RPMI8226 (cell line): ENCODE measurements around the gene ARHGEF38.
"Not testable (repeated sequence)": the region's sequence is repeated elsewhere in the genome, so short reads cannot be mapped to it uniquely, and the experiment has no call there.

Source experiments
- DNase-seq: peaks from one replicate; pipeline ENCODE4 v3.0.0-alpha.2; 2015

The ARHGEF38 gene

DNA sequence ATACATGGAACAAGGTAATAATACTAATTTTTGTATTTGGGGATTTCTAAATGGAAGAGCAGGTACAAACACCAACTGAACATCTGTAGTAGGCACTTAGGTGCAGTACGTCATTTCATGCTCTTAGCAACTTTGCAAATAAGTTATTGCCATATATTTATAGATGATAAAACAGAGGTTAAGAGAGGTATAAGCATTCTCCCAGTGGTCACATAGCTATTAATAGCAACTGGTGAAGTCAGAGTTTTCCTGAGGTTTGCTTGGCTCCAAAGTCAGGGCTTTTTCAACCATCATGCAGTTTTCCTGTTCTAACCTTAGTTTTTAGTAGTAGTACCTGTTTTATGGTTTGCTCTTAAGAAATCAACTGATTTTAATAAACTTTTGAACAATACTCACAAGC lies 10.9 kb downstream of the ARHGEF38 start:
- no peak for DNase-seq

DNA sequence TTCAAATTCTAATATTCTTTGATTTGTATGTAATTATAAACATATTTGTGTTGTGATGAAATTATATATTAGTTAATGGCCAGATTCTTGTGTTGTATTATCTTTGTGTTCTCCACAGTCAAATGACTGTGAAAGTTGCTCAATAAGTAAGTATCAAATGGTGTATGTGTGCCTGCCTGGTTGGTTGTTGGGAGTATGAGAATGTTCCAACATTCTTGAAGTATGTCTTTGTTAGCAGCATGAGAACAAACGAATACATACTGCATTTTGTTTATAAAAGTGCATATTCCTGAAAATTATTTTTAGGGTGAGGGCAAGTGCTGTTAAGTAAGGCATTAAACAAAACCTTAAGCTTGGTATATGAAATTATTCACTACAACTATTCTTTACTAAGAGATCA lies 16.2 kb downstream of the ARHGEF38 start:
- DNase-seq: no peak

DNA sequence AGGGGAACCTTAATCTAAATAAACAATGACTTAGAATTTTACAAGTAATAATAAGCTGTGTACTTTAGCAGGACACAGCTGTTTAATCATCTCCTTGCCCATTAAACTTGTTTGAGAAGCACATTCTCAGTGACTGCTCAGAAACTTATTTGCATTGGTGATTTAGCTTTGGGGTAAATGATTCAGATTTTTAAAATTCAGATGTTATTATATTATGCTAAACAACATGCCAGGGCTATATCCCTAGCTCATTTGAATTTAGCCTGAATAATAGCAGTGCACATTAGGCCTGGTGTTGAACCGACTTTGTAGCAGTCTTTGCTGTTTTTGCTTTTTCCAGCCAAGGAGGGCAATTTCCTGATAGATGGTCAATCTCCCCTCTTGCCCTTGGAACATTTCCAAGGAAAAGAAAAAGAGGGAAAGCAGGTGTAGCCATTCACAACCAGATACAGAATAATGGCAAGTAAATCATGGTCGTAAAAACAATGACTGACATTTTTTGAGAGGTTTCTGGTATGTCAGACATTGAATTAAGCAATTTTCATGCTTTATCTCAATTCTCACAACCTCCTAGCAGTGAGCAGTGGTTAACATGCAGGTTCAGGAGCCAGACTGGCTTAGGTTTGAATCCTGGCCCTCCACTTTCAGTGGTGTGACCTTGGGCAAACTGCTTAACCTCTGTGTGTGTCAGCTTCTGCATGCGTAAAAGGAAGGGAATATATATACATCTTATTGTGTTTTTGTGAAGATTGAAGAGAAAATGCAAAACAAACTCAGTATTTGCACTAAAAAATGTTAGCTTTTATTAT lies 16.8 kb downstream of the ARHGEF38 start:
- DNase-seq: no peak

DNA sequence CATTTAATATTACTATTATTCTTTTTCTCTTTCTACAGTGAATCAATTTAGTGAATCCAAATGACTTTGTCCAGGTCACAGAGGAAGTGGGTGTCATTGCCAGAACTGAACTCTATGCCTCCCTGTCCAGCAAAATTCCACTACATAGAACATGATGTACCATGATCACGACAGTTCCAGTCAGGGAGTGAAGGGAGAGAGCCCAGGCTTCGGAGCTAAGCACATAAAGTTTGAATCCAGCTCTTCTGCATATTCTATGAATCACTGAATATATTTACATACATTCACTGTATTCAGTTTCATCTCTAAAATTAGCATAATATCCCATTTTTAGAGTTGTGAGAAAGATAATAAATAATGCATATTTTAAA lies 17.4 kb downstream of the ARHGEF38 start:
- DNase-seq: no peak

DNA sequence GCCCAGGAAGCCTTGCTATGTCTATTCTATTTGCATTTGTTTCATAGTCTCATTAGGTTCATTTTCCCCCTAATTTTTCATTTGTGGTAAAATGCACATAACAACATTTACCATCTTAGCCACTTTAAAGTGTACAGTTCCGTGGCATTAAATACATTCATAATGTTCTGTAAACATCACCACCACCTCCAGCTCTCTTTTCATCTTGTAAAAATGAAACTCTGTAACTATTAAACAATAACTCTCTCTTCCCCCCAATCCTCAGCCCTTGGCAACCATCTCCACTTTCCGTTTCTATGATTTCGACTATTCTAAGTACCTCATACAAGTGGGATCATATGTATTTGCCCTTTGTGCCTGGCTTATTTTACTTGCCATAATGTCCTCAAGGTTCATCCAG lies 19.9 kb downstream of the ARHGEF38 start:
- DNase-seq: no peak

DNA sequence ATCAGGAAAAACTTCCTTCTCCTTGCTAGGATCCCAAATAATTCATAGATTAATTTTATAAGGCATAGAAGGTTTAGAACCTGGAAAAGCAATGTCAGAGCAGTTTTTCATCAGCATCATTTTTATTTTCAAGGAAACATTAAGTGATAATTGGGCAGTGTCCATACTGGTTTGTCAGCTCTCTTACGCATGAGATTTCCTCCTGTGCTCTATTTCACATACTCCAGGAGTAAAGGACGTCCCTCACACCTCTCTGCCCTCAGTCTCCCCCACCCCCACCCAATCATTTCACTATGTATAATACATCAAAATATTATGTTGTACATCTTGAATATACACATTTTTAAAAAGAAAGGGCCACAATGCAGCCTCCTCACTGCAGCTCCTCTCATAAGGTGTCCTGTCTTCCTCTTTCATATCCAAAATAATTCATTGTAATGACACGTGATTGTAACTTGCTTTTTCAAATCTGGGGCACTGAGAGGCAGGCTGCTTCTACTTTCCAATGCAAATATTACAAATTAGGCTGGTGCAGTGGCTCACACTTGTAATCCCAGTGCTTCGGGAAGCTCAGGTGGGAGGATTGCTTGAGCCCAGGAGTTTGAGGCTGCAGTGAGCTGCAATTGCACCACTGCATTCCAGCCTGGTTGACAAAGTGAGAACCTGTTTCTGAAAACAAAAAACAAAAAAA lies 34.4 kb downstream of the ARHGEF38 start:
- no peak for DNase-seq

DNA sequence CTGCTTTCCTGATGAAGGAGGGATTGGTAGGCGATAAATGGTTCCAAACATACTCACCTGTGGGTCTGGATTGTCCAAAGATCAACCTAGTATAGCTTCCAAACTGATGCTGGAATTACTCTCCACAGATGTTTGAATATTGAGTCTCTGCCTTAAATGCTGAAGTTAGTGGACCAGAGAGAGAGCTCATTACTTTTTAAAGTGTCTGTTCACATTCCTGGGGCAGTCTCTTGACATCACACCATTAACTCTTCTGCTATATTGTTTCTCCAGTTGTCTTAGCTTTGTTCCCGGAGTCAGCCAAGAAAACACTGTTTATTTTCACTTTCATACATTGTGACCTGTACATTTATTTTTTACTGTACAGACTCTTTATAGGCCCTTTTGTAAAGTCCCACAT lies 35.4 kb downstream of the ARHGEF38 start:
- no peak for DNase-seq

DNA sequence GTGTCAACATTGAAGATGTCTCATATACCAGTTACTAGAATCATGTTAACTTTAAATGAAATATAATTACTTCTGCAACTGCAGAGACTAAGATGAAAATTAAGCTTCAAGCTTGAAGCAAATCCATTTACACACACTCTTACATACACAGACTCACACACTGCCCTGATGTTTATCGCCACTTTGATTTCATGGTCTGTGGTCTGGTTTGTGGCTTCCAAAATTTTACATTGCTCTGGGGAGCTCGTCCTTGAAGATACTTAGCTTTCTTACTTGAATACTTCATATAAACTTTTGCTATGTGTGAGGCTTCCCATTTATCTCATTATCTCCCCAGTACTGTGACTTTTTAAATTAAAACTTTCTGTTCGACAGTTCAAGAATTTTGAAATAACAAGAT lies 35.8 kb downstream of the ARHGEF38 start:
- DNase-seq: no peak

DNA sequence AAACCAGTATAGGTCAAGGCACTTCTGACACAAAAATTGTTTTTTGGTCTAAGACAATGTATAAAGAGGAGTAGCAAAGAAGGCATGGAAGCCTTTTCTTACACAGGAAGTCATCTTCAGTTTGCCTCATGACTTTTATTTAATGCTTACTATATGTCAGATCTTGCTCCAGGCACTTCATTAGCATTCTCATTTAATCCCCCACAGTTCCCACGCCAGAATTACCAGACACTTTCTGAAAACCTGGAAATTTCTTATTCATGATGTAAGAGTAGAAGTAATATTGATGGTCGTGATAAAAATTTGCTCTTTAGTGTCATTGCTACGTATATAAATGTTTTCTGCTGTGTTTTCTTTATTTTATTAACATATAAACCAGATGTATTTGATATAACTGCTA lies 39.2 kb downstream of the ARHGEF38 start:
- DNase-seq: no peak

DNA sequence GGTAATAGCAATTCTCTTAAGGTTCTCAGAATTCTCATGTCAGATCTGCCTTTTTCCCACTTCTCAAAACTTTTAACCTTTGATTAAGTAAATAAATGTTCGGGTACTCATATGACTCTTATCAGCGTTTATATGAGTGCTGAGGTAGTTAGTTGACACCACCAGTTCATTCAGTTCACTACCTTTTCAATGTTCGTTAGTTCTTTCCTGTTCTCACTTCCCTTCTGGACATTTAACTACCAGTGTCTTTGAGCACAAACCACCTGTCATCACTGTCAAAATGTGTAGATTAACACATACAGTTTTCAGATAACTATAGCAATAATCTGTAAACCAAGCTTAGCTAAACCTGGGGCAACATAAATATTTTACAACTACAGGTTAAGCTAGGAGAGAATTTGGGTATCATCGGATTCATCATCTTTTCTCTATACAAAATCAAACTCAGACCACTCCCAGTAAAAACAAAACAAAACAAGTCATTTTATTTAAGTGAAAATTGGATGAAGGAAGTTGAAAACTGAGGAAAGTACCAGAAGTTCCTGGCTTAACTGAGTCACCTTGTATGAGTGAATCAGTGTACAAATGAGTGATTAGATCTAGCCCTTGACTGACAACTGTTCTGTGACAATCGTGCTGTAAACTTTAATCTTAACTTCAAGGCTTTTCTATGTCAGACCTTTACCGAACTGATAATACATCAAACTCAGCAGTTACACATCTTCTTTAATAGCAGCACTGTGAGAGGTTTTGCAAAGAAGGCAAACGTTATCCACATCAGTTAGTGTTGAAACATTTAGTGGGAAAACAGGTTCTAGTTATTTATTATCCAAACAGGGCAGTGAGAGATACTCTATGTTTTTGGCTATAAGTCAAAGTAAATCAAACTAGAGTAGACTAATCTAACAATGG lies 41.9 kb downstream of the ARHGEF38 start:
- DNase-seq: no peak

DNA sequence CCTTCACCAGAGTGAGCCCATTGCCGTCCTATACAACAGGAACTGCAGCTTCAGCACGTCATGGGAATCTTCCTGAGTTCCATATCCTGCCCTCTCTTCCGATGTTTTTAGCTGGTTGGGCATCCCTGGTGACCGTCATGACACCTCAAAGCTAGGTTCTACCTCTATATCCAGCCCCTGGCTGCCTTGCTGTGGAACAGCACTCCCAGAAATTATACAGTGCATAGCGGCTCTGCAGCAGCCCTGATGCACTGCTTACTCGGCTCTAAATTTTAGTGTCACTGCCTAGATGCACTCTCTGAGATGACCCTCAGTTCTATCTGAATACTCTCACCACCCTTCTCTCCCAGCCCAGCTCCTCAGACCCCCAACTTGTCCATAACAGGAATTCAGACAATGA lies 44.3 kb downstream of the ARHGEF38 start:
- DNase-seq: no peak

DNA sequence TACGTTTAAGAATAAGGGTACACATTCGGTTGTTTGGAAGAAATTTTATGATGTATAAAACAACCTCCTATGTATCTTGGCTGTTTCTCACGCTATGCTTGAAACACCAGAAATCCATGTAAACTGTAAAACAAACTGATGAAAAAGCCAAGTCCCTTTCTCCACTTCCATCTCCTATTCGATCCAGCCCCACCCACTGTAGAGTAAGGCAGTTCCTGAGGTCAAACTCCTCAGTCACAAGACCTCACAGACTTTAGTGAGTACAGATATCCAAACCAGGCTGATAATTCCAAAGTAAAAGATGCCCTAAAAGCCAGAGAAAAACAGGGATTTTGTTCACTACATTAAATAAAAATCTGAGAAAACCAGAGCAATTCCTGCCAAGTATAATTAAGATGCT lies 45.6 kb downstream of the ARHGEF38 start:
- no peak for DNase-seq

DNA sequence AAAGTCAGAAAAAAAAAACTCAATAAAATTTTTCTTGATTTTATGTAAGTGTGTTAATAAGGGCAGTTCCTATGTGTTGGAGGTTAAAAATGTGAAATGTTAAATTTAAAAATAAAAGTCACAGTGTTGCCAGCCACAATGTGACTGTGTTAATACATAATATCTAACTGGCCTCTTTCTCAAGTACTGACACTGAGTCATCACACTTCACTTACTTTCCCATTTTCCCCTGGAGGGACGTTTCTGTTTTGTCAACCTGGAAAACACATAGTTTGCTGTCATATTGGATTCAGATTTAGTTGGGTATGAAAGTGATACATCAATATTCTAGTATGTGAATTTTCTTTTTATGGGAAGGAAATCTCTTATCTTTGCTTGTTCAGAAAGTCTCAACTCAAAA lies 46.4 kb downstream of the ARHGEF38 start:
- DNase-seq: no peak

DNA sequence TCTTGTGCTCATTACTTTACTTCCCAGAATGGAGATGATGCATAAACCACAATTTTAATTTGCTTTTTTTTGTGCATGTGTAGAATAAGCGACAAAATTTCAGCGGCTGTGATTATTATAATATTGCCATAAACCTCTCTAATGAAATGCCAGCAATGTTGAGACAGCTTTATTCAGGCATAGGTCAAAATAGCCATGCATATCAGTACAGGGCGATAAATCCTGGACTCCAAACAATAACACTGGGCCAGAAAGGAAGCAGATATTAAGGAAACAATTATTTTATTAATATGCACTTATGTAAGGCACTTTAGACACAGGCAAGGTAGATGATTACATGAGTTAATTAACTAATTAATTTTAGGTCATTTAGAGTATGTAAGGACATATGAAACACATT lies 47.1 kb downstream of the ARHGEF38 start:
- no peak for DNase-seq

DNA sequence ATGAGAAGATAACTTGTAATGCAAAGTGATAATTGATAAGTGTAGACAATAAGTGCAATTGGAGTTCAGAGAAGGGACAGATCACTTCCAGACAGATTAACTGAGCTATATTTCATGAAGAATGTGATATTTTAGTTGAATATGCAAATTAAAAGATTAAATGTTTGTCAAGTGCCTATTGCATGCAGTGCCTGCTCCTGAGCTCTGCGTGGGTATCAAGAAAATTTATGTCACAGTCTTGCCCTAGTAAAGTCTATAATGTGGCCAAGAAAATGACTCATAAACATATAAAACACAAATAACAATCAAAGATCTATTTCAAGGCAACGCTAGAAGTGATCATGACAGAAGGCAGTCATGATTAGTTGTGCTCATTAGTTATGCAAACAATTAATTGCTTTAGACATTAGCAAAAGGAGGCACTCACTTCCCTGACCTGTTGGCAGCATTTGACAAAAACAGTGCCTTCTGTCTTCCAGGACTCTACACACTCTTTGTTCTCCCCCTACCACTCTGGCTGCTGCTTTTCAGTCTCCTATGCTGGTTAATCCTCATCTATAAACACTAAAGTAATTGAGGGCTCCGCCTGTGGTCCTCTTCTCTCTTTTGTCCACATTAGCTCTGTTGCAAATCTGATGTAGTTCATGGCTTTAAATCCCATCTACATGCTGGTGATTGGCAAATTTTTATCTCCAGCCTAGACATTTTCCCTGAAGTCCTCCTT lies 47.7 kb downstream of the ARHGEF38 start:
- DNase-seq: no peak

DNA sequence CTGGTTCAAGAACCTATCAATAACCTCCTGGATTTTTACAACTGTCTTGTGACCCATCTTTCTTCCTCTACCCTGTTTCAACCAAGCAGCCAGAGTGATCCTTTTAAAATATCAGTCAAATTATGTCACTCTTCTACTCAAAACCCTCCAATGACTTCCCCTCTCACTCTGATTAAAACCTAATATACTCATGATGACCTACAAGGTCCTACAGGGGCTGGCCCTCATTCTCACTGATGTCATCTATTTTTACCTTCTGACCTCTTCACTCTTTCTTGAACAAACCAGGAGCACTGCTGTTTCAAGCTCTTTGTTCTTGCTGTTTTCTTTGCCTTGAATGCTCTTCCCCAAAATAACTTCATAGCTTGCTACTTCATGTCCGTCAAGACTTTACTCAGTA lies 48.5 kb downstream of the ARHGEF38 start:
- no peak for DNase-seq

DNA sequence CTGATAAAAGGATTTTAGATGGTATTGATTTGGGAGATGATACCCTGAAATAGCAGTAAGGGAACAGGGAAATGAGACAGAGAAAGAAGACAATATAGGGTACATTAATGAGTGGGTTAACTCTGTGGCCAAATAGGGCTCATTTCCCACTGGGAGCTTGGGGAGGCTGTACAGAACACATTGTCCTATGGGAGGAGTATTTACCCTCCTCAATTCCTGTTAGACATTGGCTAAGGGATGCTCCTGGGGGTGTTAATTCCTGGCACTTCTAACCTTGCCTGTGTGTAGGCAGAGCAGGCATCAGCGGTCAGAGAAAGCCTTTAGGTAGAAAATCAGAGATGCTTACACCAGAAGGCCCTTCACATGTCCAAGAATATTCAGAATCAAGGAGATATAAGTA lies 49.0 kb downstream of the ARHGEF38 start:
- DNase-seq: no peak

DNA sequence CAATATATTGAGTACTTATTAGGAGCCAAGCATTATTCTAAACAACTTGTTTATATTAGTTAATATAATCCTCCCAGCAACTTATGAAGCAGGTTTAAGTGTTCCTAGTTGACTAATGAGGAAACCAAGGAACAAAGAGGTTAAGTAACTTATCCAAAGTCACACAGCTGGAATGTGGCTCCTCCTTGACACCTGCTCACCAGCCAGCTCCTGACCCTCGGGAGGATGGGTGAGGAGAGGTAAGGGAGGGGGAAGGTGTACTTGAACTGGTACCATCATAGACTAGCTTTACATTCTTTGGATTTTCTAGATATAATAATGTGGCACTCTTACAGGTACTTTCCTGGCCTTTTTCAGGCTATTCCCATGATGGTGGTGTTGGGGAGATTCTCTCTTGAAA lies 50.7 kb downstream of the ARHGEF38 start:
- no peak for DNase-seq

DNA sequence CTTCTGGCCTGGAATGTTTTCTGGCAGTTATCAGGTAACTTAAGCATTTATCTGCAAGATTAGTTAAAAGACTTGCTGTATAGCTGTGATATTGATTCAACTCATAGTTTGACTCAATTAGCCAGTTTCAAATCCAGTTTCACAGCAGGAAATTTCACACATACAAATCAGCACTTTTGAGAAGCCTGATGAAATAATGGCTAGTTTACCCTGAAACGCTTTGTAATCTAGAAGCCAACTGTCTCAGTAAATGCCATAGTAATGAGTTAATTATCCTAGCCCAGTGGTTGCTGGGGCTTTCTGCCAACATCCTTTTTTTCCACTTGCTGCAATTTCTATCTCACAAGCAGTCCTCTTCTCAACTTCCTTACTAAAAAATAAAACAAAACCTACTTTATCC lies 53.1 kb downstream of the ARHGEF38 start:
- no peak for DNase-seq

DNA sequence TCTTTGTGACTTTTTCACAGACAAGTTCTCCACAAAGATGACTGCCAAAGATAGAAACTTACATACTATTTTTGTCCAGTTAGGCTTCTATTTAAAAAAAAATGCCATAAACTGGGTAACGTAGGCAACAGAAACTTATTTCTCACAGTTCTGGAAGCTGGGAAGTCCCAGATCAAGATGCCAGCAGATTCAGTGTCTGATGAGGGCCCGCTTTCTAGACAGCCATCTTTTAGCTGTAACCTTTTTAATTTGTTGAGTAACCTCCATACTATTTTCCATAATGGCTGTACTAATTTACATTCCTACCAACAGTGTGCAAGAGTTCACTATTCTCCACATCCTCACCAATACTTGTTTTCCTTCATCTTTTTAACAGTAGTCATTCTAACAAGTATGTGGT lies 55.5 kb downstream of the ARHGEF38 start:
- DNase-seq: no peak

DNA sequence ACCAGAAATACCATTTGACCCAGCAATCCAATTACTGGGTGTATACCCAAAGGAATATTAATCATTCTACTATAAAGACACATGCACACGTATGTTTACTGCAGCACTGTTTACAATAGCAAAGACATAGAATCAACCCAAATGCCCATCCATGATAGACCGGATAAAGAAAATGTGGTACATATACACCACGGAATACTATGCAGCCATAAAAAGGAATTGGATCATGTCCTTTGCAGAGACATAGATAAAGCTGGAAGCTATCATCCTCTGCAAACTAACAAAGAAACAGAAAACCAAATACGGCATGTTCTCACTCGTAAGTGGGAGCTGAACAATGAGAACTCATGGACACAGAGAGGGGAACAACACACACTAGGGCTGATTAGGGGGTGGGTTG lies 57.4 kb downstream of the ARHGEF38 start:
- not testable (repeated sequence) for DNase-seq

DNA sequence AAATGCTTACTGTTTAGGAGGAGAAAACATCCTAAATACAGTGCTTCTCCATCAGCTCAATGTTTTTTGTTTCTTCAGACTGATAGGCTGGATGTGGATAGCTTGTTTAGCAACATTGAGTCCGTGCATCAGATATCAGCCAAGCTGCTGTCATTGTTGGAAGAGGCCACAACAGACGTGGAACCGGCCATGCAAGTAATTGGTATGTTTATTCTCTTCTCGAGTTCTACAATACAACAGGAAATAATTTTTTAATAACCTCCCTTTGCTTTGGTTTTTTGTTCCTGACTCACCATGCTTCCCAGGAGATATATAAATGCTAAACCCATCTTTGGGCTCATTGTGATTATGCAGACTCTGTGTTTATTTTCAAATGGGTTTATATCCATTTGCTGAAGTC lies 60.9 kb downstream of the ARHGEF38 start:
- DNase-seq: no peak
